Hepatocyte (in vitro differentiated cells): Measurements from ENCODE around the gene EML6. TPM values are rescaled to one million over a fixed set of nuclear protein-coding genes. Genes with fewer than 3 reads are reported as not detected.

Experiments used
- DNase-seq: peaks from one replicate; pipeline ENCODE4 v3.0.0-alpha.2; 2016; ENCODE audit warnings: low spot score
- H2AFZ ChIP-seq: fragments of 200-600 bp; sonication (generic); 2 replicates; pipeline ENCODE4 v1.6.0; 2016; ENCODE audit warnings: antibody characterized with exemption, mild to moderate bottlenecking
- H3K27ac ChIP-seq: fragments of 200-600 bp; sonication (generic); 2 replicates; pipeline ENCODE4 v1.5.1; 2016; ENCODE audit warnings: mild to moderate bottlenecking
- H3K27me3 ChIP-seq: fragments of 200-600 bp; sonication (generic); 2 replicates; pipeline ENCODE4 v1.6.1; 2016
- H3K36me3 ChIP-seq: fragments of 200-600 bp; sonication (generic); replicated peaks from 2 replicates; pipeline ENCODE4 v1.5.1; 2016; ENCODE audit warnings: low read depth; ENCODE audit not compliant: insufficient read depth
- H3K4me1 ChIP-seq: fragments of 200-600 bp; sonication (generic); 2 replicates; pipeline ENCODE4 v1.5.1; 2016; ENCODE audit warnings: mild to moderate bottlenecking, moderate library complexity; ENCODE audit not compliant: insufficient read depth
- H3K4me2 ChIP-seq: fragments of 200-600 bp; sonication (generic); 2 replicates; pipeline ENCODE4 v1.6.0; 2016
- H3K4me3 ChIP-seq: fragments of 200-600 bp; sonication (generic); 2 replicates; pipeline ENCODE4 v1.5.1; 2016; ENCODE audit warnings: mild to moderate bottlenecking
- H3K79me2 ChIP-seq: fragments of 200-600 bp; sonication (generic); 2 replicates; pipeline ENCODE4 v1.6.0; 2017; ENCODE audit warnings: mild to moderate bottlenecking
- H3K9me2 ChIP-seq: fragments of 200-600 bp; sonication (generic); replicated peaks from 2 replicates; pipeline ENCODE4 v1.6.0; 2017; ENCODE audit warnings: mild to moderate bottlenecking; ENCODE audit not compliant: insufficient read depth
- H3K9me3 ChIP-seq: fragments of 200-600 bp; sonication (generic); 2 replicates; pipeline ENCODE4 v1.5.1; 2016; ENCODE audit warnings: low read depth, mild to moderate bottlenecking
- H4K20me1 ChIP-seq: fragments of 200-600 bp; sonication (generic); 2 replicates; pipeline ENCODE4 v1.6.0; 2016; ENCODE audit warnings: mild to moderate bottlenecking; ENCODE audit not compliant: insufficient read depth, poor library complexity, severe bottlenecking
- EZH2 ChIP-seq: fragments of 200-600 bp; sonication (generic); IDR thresholded peaks from 2 replicates; pipeline ENCODE4 v1.6.1; 2016; ENCODE audit warnings: antibody characterized with exemption, mild to moderate bottlenecking, borderline replicate concordance
- EZH2phosphoT487 ChIP-seq: fragments of 200-600 bp; sonication (generic); IDR thresholded peaks from one replicate; pipeline ENCODE4 v1.6.1; 2018; ENCODE audit warnings: antibody characterized with exemption, mild to moderate bottlenecking, low read depth, moderate library complexity; ENCODE audit not compliant: unreplicated experiment, severe bottlenecking
- WGBS: methylation state at CpG from one replicate; pipeline ENCODE4 v1.1.6; 2016; ENCODE audit warnings: low lambda C conversion rate; ENCODE audit errors: missing lambda C conversion rate; 5-methylcytosine and 5-hydroxymethylcytosine counted together
- polyA plus RNA-seq: library from polyadenylated mRNA; unstranded; fragments of >200 nt; fragmentation: Nextera tagmentation; extraction: Ambion mirVana; gene quantifications from 2 replicates; pipeline ENCODE4 v1.2.1, GENCODE V29; 2016
- total RNA-seq: library from RNA; depleted of rRNA; stranded (reverse); fragments of >200 nt; gene quantifications from 2 replicates; pipeline ENCODE4 v1.2.3, GENCODE V29; 2014
- TF ChIP-seq, protein P1 (sequence below): fragments of 200-600 bp; sonication (generic); IDR thresholded peaks from 2 replicates; pipeline ENCODE4 v1.5.1; 2016; ENCODE audit warnings: antibody characterized with exemption, mild to moderate bottlenecking; ENCODE audit not compliant: poor library complexity

The EML6 gene
- total and polyA plus RNA-seq, 2 experiments from 2014 or later, result 1.9 to 4.0 TPM

DNA sequence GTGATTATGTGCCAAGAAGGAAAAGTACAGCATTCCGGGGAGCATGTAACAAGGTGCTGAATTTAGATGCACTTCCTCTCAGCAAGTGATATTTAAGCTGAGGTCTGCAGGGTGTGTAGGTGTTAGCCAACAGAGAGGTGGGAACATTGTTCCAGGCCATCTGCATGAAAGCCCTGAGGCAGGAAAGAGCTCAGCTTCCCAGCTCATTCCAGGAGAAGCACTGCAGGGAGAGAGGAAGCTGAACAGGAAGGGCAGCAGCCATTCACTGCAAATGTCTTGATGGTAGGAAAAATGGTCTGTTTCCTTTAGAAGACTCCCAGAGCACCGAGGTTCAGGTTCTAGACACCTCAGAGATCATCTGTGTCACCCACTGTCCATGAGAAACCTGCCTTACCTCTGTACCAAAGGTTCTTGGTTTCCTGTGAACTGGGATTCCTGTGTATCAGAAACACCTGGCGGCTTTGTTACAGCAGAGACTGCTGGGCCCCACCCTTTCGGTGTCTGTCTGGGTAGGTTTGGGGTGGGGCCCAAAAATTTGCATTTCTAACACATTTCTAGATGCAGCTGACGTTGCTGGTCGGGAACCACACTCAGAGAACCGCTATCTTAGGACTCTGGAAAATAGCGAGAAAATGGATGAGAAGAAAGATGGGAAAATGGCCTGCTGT lies 242.8 kb downstream of the EML6 start:
- H4K20me1 ChIP-seq, result no peaks in the 10 kb centered on the region
- no peak for DNase-seq
- H3K4me1 ChIP-seq, result no peaks in the 10 kb centered on the region
- 90% methylated on average over 8 of the region's 8 CpGs for WGBS
- no peaks in the 10 kb centered on the region for H3K27me3 ChIP-seq
- H3K27ac ChIP-seq, result no peak overlapping the region
- peaks cover 2% of the 10 kb centered on the region for H3K79me2 ChIP-seq
- H3K4me3 ChIP-seq, result no peak overlapping the region
- H3K9me2 ChIP-seq, result no peaks in the 10 kb centered on the region
- no peak overlapping the region for H3K4me2 ChIP-seq
- H2AFZ ChIP-seq, result no peak overlapping the region
- no peak for TF ChIP-seq EZH2phosphoT487
- TF ChIP-seq EZH2, result no peak
- TF ChIP-seq, protein P1, sequence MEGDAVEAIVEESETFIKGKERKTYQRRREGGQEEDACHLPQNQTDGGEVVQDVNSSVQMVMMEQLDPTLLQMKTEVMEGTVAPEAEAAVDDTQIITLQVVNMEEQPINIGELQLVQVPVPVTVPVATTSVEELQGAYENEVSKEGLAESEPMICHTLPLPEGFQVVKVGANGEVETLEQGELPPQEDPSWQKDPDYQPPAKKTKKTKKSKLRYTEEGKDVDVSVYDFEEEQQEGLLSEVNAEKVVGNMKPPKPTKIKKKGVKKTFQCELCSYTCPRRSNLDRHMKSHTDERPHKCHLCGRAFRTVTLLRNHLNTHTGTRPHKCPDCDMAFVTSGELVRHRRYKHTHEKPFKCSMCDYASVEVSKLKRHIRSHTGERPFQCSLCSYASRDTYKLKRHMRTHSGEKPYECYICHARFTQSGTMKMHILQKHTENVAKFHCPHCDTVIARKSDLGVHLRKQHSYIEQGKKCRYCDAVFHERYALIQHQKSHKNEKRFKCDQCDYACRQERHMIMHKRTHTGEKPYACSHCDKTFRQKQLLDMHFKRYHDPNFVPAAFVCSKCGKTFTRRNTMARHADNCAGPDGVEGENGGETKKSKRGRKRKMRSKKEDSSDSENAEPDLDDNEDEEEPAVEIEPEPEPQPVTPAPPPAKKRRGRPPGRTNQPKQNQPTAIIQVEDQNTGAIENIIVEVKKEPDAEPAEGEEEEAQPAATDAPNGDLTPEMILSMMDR, result no peak
- H3K9me3 ChIP-seq, result no peaks in the 10 kb centered on the region
- no peaks in the 10 kb centered on the region for H3K36me3 ChIP-seq

DNA sequence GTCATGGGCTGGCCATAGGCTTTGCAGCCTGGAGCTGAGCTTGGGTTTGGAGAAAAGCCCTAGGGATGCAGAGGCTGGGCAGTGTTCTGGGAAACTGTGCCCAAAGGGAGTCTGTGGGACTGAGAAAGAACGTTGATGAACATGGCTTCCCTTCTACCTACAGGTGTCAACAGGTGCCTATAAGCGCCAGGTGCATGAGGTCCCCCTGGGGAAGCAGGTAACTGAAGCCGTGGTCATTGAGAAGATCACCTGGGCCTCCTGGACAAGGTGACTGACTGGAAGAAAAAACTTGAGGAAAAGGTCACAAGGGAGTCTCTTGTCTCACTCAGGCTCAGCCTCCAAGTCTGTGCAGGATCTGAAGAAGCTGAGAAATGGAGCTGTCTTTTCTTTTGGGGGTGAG lies 243.4 kb downstream of the EML6 start:
- no peaks in the 10 kb centered on the region for H3K27me3 ChIP-seq
- no peak overlapping the region for H2AFZ ChIP-seq
- H3K9me3 ChIP-seq, result no peaks in the 10 kb centered on the region
- H3K36me3 ChIP-seq, result no peaks in the 10 kb centered on the region
- no peak overlapping the region for H3K4me2 ChIP-seq
- no peaks in the 10 kb centered on the region for H3K9me2 ChIP-seq
- H4K20me1 ChIP-seq, result no peaks in the 10 kb centered on the region
- peaks cover 6% of the 10 kb centered on the region for H3K79me2 ChIP-seq
- no peak overlapping the region for H3K27ac ChIP-seq
- no peak for DNase-seq
- no peak overlapping the region for H3K4me3 ChIP-seq
- 96% methylated on average over 3 of the region's 3 CpGs for WGBS
- TF ChIP-seq EZH2phosphoT487 (no peak), EZH2 (no peak)
- TF ChIP-seq, protein P1, result no peak
- no peaks in the 10 kb centered on the region for H3K4me1 ChIP-seq

DNA sequence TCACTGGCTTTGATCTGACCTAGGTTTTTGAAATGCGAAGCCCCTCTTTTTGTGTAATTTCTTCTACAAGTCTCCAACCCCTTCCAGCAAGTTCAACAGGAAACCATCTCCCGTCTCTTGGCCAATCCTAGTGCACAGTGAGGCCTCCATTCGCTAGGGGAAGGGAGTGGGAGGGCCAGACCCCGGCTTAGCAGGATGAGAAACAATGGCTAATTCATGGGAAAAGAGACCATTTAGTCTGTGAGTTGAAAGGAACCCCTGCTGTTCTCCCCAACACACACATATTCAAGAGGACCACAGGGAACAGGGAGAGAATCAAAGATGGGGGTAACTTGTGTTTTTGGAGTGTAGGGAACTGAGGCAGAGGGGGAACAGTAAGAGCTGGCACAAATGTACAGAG lies 243.8 kb downstream of the EML6 start:
- H3K4me1 ChIP-seq, result no peaks in the 10 kb centered on the region
- WGBS, result 82% methylated on average over 4 of the region's 4 CpGs
- H3K4me3 ChIP-seq, result no peak overlapping the region
- no peak overlapping the region for H2AFZ ChIP-seq
- H3K79me2 ChIP-seq, result peaks cover 10% of the 10 kb centered on the region
- no peaks in the 10 kb centered on the region for H3K27me3 ChIP-seq
- no peak overlapping the region for H3K4me2 ChIP-seq
- no peaks in the 10 kb centered on the region for H3K9me2 ChIP-seq
- H4K20me1 ChIP-seq, result no peaks in the 10 kb centered on the region
- no peaks in the 10 kb centered on the region for H3K36me3 ChIP-seq
- DNase-seq, result no peak
- TF ChIP-seq EZH2, result no peak
- TF ChIP-seq, protein P1, result no peak
- no peak for TF ChIP-seq EZH2phosphoT487
- H3K9me3 ChIP-seq, result no peaks in the 10 kb centered on the region
- H3K27ac ChIP-seq, result no peak overlapping the region

DNA sequence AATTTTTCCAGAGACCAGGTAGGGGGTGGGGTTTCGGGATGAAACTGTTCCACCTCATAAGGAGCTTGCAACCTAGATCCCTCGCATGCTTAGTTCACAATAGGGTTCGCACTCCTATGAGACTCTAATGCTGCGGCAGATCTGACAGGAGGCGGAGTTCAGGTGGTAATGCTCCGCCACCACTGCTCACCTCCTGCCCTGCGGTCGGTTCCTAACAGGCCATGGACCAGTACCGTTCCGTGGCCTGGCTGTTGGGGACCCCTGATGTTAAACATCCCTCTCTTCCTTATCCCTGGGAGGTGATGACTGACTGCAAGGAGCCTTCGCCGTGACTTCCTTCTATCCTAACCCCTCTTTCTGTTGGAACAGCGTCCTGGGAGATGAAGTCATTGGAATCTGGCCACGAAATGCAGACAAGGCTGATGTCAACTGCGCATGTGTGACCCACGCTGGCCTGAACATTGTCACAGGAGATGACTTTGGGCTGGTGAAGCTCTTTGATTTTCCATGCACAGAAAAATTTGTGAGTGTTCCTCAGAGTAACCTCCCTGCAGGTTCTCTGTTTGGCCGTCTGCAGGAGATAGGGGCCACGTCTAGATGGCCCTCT lies 244.4 kb downstream of the EML6 start:
- Histone ChIP-seq H4K20me1 (no peaks in the 10 kb centered on the region), H3K4me2 (no peak overlapping the region), H3K36me3 (no peaks in the 10 kb centered on the region), H3K9me3 (no peaks in the 10 kb centered on the region), H3K27me3 (no peaks in the 10 kb centered on the region), H3K79me2 (peaks cover 16% of the 10 kb centered on the region), H3K4me1 (no peaks in the 10 kb centered on the region), H2AFZ (no peak overlapping the region), H3K4me3 (no peak overlapping the region), H3K27ac (no peak overlapping the region), H3K9me2 (no peaks in the 10 kb centered on the region)
- 94% methylated on average over 18 of the region's 18 CpGs for WGBS
- DNase-seq, result no peak
- no peak for TF ChIP-seq EZH2
- TF ChIP-seq, protein P1, result no peak
